HepG2 (cell line): Measurements from ENCODE around the gene IQSEC1. TPM values are rescaled to one million over a fixed set of nuclear protein-coding genes. Genes with fewer than 3 reads are reported as not detected.

ENCODE experiments used
- ATAC-seq: fragments of 200-7000 bp; cut with Tn5 transposase; 3 replicates; pipeline ENCODE4 v1.9.1; 2020; ENCODE audit warnings: mild to moderate bottlenecking, moderate library complexity
- BruUV-seq: library from RNA; stranded (reverse); fragments of 400-500 nt; replicated peaks from 2 replicates; lab custom pipeline; 2021; lab: Mats Ljungman, UMichigan
- CTCF ChIA-PET: fragments of 300-600 bp; formaldehyde crosslinking; extraction: SDS; loops from one replicate; lab custom pipeline; 2021; ENCODE audit warnings: low total read pairs, inconsistent platforms, low intra/inter-chr PET ratio; lab: Yijun Ruan, JAX
- POLR2A ChIA-PET: fragments of 350-600 bp; sonication (Branson Sonifier 250); formaldehyde crosslinking; loops from one replicate; lab custom pipeline; 2020; ENCODE audit warnings: antibody characterized with exemption, inconsistent platforms; lab: Yijun Ruan, JAX
- DNase-seq: peaks from one replicate; pipeline ENCODE4 v3.0.0-alpha.2; 2015; ENCODE audit warnings: low spot score
- FAIRE-seq: peaks from 3 replicates; lab custom pipeline; 2011; peaks lifted over from hg19 to GRCh38; lab: Jason Lieb, UNC
- H2AFZ ChIP-seq: one replicate; pipeline ENCODE4 v1.6.1; 2011; ENCODE audit warnings: low read length, inconsistent platforms
- H3K27ac ChIP-seq: fragments of 300-600 bp; 3 replicates; pipeline ENCODE4 v1.8.0; 2011; ENCODE audit warnings: mixed run types, mild to moderate bottlenecking, mixed read lengths, low read length, inconsistent platforms; ENCODE audit not compliant: insufficient read depth; ENCODE audit errors: extremely low read length
- H3K27me3 ChIP-seq, 2 experiments: fragments of 200-600 bp in 1 of 2; 2 replicates in 1 of 2; 3 replicates in 1 of 2; pipeline versions ENCODE4 v1.6.0 to v1.8.0; 2011; ENCODE audit warnings: low read length in 2 of 2, mild to moderate bottlenecking in 2 of 2, moderate library complexity in 2 of 2, inconsistent platforms in 1 of 2; ENCODE audit not compliant: insufficient read depth in 2 of 2, control insufficient read depth in 1 of 2
- H3K36me3 ChIP-seq, 2 experiments: fragments of 200-600 bp in 1 of 2; replicated peaks in 1 of 2; 2 replicates in 1 of 2; 3 replicates in 1 of 2; pipeline versions ENCODE4 v1.5.1 to v1.8.0; 2011; ENCODE audit warnings: low read length in 2 of 2, inconsistent platforms in 1 of 2; ENCODE audit not compliant: insufficient read depth in 2 of 2, control insufficient read depth in 1 of 2
- H3K4me1 ChIP-seq: 2 replicates; pipeline ENCODE4 v1.5.1; 2012; ENCODE audit warnings: low read length, inconsistent platforms; ENCODE audit not compliant: insufficient read depth
- H3K4me2 ChIP-seq: 2 replicates; pipeline ENCODE4 v1.6.0; 2011; ENCODE audit warnings: low read depth, low read length, inconsistent platforms
- H3K4me3 ChIP-seq, 3 experiments: fragments of 200-600 bp in 1 of 3; sonication (generic), shearing (Covaris generic) in 1 of 3; replicated peaks in 1 of 3; 2 replicates each; pipeline ENCODE4 v1.5.1; 2011 to 2016; ENCODE audit warnings: low read length in 3 of 3, inconsistent platforms in 2 of 3, low read depth in 2 of 3, mild to moderate bottlenecking in 2 of 3, control low read depth in 1 of 3, mixed read lengths in 1 of 3; ENCODE audit not compliant: insufficient read depth in 1 of 3
- H3K79me2 ChIP-seq: one replicate; pipeline ENCODE4 v1.6.1; 2011; ENCODE audit warnings: low read length, inconsistent platforms; ENCODE audit not compliant: insufficient read depth
- H3K9ac ChIP-seq: 2 replicates; pipeline ENCODE4 v1.6.0; 2011; ENCODE audit warnings: mild to moderate bottlenecking, low read depth, low read length, inconsistent platforms; ENCODE audit not compliant: insufficient read depth
- H3K9me3 ChIP-seq: 2 replicates; pipeline ENCODE4 v1.5.1; 2012; ENCODE audit warnings: mild to moderate bottlenecking, low read length
- H4K20me1 ChIP-seq: 2 replicates; pipeline ENCODE4 v1.6.0; 2011; ENCODE audit warnings: inconsistent platforms, mild to moderate bottlenecking, low read length, moderate library complexity; ENCODE audit not compliant: insufficient read depth
- ARID2 ChIP-seq: sonication (generic); formaldehyde crosslinking; IDR thresholded peaks from 2 replicates; pipeline ENCODE4 v1.8.1; 2022; ENCODE audit warnings: mild to moderate bottlenecking, missing genetic modification reagents, borderline replicate concordance
- ATF2 ChIP-seq: sonication (generic); formaldehyde crosslinking; IDR thresholded peaks from 2 replicates; pipeline ENCODE4 v1.4.0; 2020; ENCODE audit warnings: missing genetic modification reagents
- CHD4 ChIP-seq: fragments of 200-600 bp; sonication (generic); IDR thresholded peaks from 2 replicates; pipeline ENCODE4 v1.7.0; 2017; ENCODE audit warnings: mild to moderate bottlenecking, low read length, borderline replicate concordance
- FOXM1 ChIP-seq: sonication (generic); formaldehyde crosslinking; IDR thresholded peaks from 2 replicates; pipeline ENCODE4 v1.5.0; 2020; ENCODE audit warnings: missing genetic modification reagents
- GRHL1 ChIP-seq: sonication (generic); formaldehyde crosslinking; conservative IDR thresholded peaks from 2 replicates; pipeline ENCODE4 v1.8.0; 2022; ENCODE audit warnings: missing genetic modification reagents
- HMG20A ChIP-seq: IDR thresholded peaks from 2 replicates; pipeline ENCODE4 v1.6.1; 2016; ENCODE audit warnings: borderline replicate concordance
- JDP2 ChIP-seq: sonication (generic); formaldehyde crosslinking; IDR thresholded peaks from 2 replicates; pipeline ENCODE4 v1.8.1; 2022; ENCODE audit warnings: missing genetic modification reagents, borderline replicate concordance
- MAFG ChIP-seq: sonication (generic); formaldehyde crosslinking; IDR thresholded peaks from 2 replicates; pipeline ENCODE4 v1.5.1; 2020; ENCODE audit warnings: mild to moderate bottlenecking, missing genetic modification reagents
- SMYD3 ChIP-seq: sonication (generic); formaldehyde crosslinking; IDR thresholded peaks from 2 replicates; pipeline ENCODE4 v1.8.1; 2023; ENCODE audit warnings: mild to moderate bottlenecking, missing genetic modification reagents
- XRCC5 ChIP-seq: fragments of 200-400 bp; formaldehyde crosslinking; optimal IDR thresholded peaks from 2 replicates; pipeline ENCODE3; 2017; ENCODE audit warnings: mild to moderate bottlenecking, low read length
- ZIK1 ChIP-seq: sonication (generic); formaldehyde crosslinking; IDR thresholded peaks from 2 replicates; pipeline ENCODE4 v1.5.0; 2020; ENCODE audit warnings: mild to moderate bottlenecking, low read depth, missing genetic modification reagents, borderline replicate concordance
- ZNF101 ChIP-seq: sonication (generic); formaldehyde crosslinking; IDR thresholded peaks from 2 replicates; pipeline ENCODE4 v1.4.0; 2020; ENCODE audit warnings: mild to moderate bottlenecking, low read depth, missing genetic modification reagents, borderline replicate concordance
- ZNF264 ChIP-seq: sonication (generic); formaldehyde crosslinking; IDR thresholded peaks from 2 replicates; pipeline ENCODE4 v1.4.0; 2020; ENCODE audit warnings: missing genetic modification reagents
- ZNF350 ChIP-seq: sonication (generic); formaldehyde crosslinking; IDR thresholded peaks from 2 replicates; pipeline ENCODE4 v1.4.0; 2020; ENCODE audit warnings: mild to moderate bottlenecking, low read depth, missing genetic modification reagents, borderline replicate concordance
- ZNF451 ChIP-seq: sonication (generic); formaldehyde crosslinking; IDR thresholded peaks from 2 replicates; pipeline ENCODE4 v1.5.0; 2020; ENCODE audit warnings: mild to moderate bottlenecking, missing genetic modification reagents
- ZNF513 ChIP-seq: sonication (generic); formaldehyde crosslinking; conservative IDR thresholded peaks from 2 replicates; pipeline ENCODE4 v1.5.0; 2020; ENCODE audit warnings: missing genetic modification reagents
- ZNF816 ChIP-seq: sonication (generic); formaldehyde crosslinking; IDR thresholded peaks from 2 replicates; pipeline ENCODE4 v1.8.0; 2022; ENCODE audit warnings: missing genetic modification reagents, mild to moderate bottlenecking, borderline replicate concordance
- ZUFSP ChIP-seq: sonication (generic); formaldehyde crosslinking; IDR thresholded peaks from 2 replicates; pipeline ENCODE4 v1.9.0; 2021; ENCODE audit warnings: missing genetic modification reagents, mild to moderate bottlenecking, borderline replicate concordance
- WGBS: methylation state at CpG from one replicate; pipeline ENCODE4 v1.1.6; 2017; ENCODE audit warnings: low lambda C conversion rate; 5-methylcytosine and 5-hydroxymethylcytosine counted together
- in situ Hi-C: cut with HindIII; loops from 2 replicates; pipeline ENCODE4 v1.10.0; 2017; ENCODE audit warnings: low pct_unique_long_range_greater_than_20kb; ENCODE audit not compliant: extremely low pct_ligation_motif_present
- intact Hi-C: fragments of 100-400 bp; cut with micrococcal nuclease; formaldehyde crosslinking; loops from one replicate; pipeline ENCODE4 v1.10.0; 2022; ENCODE audit not compliant: unreplicated experiment
- polyA plus RNA-seq, 8 experiments: library from polyadenylated mRNA; depleted of rRNA in 3 of 8; stranded (reverse) in 7 of 8; unstranded in 1 of 8; fragments of >200 nt; fragmentation: Illumina TruSeq in 4 of 8; extraction: Trizol in 4 of 8; gene quantifications; 2 replicates each; pipeline versions ENCODE4 v1.2.1 to v1.2.3, GENCODE V29; 2011 to 2016; ENCODE audit warnings: low read depth in 4 of 8, missing spikeins in 1 of 8, mixed read lengths in 1 of 8; ENCODE audit not compliant: insufficient read depth in 1 of 8
- total RNA-seq, 5 experiments: library from RNA; depleted of rRNA; stranded (reverse); fragments of >200 nt; fragmentation: Illumina TruSeq; extraction: Trizol; gene quantifications; 2 replicates each; pipeline ENCODE4 v1.2.3, GENCODE V29; 2016; ENCODE audit warnings: low read depth in 1 of 5

Gene IQSEC1
- total and polyA plus RNA-seq, 2 of the 13 experiments (the other 11 are each of a cell fraction or from before 2014, with no cell fraction given), result 17.4 to 20.2 TPM

GRCh38 chr3:13008155-13008995 is 64.9 kb downstream of the IQSEC1 start:
- H3K4me2 ChIP-seq, result no peak overlapping the region
- H3K27ac ChIP-seq, result no peak overlapping the region
- H3K4me1 ChIP-seq, result peaks cover 8% of the 10 kb centered on the region
- 86% methylated on average over 17 of the region's 17 CpGs for WGBS
- no peak for DNase-seq
- no peak overlapping the region for H3K9ac ChIP-seq
- no peak overlapping the region for H2AFZ ChIP-seq
- H4K20me1 ChIP-seq, result 0 out of 2 replicates have a peak, but pooled peaks cover 4% of the 10 kb centered on the region
- no peaks in the 10 kb centered on the region for H3K36me3 ChIP-seq
- no peak for FAIRE-seq
- POLR2A ChIA-PET, result no interaction called here
- BruUV-seq, result no TSS peak
- H3K79me2 ChIP-seq, result no peaks in the 10 kb centered on the region
- H3K4me3 ChIP-seq, result no peak overlapping the region
- H3K9me3 ChIP-seq, result no peaks in the 10 kb centered on the region
- ATAC-seq, result no peak
- CTCF ChIA-PET, result no interaction called here
- no peaks in the 10 kb centered on the region for H3K27me3 ChIP-seq
- intact Hi-C loops, result no loop called here
- TF ChIP-seq FOXM1 (CRISPR knock-in tag) (no peak), MAFG (CRISPR knock-in tag) (no peak), ZIK1 (CRISPR knock-in tag) (no peak), ZNF264 (no peak), JDP2 (CRISPR knock-in tag) (no peak), ZNF101 (CRISPR knock-in tag) (no peak), ZNF350 (no peak), ZUFSP (CRISPR knock-in tag) (no peak), GRHL1 (CRISPR knock-in tag) (no peak), SMYD3 (CRISPR knock-in tag) (no peak), ZNF513 (CRISPR knock-in tag) (no peak), CHD4 (no peak), ATF2 (CRISPR knock-in tag) (no peak), ZNF451 (CRISPR knock-in tag) (no peak), ARID2 (CRISPR knock-in tag) (no peak), ZNF816 (CRISPR knock-in tag) (no peak), HMG20A (CRISPR knock-in tag) (no peak), XRCC5 (no peak)
- TF ChIP-seq, all 625 proteins: peak for 0
- in situ Hi-C loops, result no loop called here
